NCI-H2196 (cell line): Measurements from ENCODE around the gene CYP1A2.
A peak's percentile ranks its signal among the peaks of the same experiment; 100 is the strongest.
"Not testable (repeated sequence)": the region's sequence is repeated elsewhere in the genome, so short reads cannot be mapped to it uniquely, and the experiment has no call there.

ENCODE experiments used
- DNase-seq: peaks from one replicate; lab custom pipeline; 2025; ENCODE audit not compliant: unreplicated experiment; lab: John Stamatoyannopoulos, UW

The CYP1A2 gene

GRCh38 chr15:74775894-74776293, 27.2 kb downstream of the CYP1A2 start:
- DNase-seq: no peak

DNA sequence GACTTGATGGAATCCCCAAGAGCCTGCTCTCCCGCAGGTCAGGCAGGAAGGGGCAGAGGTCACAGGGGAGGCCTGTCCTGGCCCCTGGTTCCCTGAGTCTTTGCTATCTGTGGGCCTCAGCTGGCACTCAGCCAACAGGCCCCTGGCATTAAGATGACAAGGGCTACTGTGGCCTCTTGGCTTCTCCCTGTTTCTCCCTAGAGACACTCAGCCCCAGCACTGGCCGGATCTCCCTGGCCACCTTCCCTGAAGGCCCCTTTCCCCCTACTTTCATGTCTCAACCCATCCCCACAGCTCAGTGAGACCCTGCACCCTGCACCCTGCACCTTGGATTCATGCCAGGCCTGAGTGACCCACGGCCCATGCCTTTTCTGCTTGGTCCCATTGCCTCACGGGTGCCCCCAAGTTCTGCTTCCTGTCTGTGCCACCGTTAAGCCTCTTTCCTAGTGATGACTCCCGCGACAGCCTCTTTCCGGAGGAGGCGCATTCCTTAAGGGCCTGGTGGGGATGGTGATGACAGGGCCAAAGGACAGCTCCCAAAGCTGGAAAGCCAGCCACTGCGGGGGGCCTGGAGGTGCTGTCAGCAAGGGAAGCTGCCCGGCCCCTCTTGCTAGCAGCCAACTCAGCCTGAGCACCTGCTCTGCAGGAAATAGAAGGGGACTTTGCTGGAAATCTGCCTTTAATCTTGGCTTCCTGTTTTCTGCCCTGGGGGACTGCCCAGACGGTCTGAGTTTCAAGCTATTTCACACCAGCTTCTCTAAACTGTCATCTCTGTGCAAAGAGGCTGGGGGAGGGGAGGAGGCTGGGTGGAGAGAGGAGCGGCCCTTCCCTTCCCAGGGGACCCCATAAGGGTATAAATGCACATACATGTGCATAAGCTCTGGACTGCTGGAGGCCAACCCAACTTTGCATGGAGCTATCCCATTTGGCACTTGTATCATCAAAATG, 28.4 kb downstream of the CYP1A2 start:
- DNase-seq: no peak

DNA sequence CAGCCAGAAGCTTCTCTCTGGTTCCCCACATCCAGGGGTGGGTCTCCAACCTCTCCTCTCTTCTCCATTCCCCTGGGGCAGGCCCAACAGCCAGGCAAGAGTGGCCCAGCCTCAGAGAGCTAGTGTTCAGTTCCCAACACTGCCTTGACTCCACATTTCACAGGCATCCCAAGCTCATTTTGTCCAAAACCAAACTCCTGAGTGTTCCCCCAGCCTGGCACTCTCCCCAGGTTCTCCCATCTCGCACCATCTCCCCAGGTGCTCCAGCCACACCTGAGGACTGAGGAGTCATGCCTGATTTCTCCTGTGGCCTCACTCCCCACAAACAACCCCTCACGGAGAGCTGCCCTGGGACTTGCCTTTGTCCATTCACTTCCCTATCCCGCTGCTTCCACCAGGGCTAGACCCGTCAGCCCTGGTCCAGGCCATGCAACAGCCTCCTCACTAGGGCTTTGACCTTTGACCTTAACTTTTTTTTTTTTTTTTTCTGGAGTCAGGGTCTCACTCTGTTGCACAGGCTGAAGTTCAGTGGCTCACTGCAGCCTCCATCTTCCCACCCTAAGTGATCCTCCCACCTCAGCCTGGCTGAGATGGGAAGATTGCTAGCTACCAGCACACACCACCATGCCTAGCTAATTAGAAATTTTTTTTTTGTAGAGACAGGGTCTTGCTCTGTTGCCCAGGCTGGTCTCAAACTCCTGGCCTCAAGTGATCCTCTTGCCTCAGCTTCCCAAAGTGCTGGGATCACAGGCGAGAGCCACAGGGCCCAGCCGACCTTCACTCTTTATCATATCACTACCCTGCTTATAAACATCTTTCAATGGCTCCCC, 29.3 kb downstream of the CYP1A2 start:
- no peak for DNase-seq

GRCh38 chr15:74778599-74778970, 29.9 kb downstream of the CYP1A2 start:
- DNase-seq: no peak

GRCh38 chr15:74779162-74779648, 30.6 kb downstream of the CYP1A2 start:
- no peak for DNase-seq

DNA sequence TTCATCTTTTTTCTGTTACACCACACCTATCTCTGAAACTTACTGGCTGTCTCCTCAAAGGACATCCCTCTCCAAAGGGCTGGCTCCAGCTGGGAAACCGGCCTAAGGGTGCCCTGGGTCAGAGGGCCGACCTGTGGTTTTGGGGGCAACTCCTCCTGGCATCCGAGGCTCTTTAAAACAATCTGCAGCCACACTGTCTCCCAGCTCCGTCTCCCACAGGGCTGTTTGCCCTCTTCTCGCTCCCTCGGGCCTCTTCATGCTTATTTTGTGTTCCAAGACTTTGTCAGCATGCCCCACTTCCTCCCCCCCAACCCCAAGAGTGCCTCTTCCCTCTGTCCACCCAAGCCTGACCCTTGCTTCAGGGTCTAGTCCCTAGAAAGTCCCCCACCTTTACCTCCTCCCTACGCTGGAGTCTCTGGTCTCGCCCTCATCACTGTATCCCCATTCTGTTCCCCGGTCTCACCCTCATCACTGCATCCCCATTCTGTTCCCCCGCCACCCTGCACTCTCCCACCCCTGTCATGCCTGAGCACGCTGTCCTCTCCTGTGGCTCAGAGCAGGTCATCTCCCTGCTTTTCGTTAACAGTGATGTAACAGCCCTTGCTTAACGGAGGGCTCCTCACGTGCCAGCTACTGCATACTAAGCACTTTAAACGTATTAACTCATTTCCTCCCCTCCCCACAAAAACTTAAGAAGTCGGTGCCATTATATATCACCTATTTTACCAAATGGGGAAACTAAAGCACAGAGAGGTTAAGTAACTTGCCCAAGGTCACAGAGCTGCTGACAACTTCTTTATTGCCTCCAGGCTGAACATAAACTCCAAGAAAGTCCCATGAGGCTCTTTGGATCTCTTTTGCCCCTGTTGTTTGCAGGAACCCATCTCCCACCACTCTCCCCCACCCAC, 32.1 kb downstream of the CYP1A2 start:
- DNase-seq: no peak

DNA sequence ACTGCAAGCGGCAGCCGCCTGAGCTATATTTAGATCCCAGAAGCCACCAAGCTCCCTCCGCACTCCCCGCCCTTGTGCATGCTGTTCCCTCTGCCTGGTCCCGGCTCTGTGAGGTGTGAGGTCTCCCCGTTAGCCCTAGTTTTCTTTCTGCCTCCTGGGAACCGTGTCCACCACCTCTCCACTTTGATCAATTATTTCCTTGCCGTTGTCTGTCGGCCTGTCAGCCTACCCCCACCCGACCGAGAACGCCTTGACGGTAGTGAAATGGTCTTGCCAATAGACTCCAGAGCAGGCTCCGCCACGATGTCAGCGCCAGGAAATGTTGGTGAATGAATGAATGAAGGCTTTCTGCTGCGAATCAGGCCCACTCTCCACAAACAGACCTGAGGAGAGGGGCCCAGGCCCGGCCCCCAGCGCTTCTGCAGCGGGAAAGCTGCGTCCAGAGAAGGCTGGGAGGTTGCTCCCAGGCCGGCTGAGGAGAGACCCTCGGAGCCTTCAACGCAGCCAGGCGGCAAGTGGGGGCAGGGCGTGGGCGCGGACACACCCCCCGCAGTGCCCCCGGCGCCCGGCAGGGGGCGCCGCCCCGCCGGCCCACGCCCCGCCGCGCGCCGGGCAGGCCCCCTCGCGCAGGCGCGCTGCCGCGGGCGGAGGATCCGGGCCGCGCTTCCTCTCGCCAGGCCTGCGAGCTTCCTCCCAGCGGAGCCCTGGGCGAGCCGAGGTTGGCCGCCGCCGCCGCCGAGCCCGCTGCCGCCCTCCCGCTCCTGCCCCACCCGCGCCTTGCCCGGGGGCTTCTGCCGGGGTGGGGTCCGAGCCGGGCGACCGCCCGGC, 33.0 kb downstream of the CYP1A2 start, which contains the start of gene CSK:
Gene CSK (plus strand): TSS at position 650 of the 828 bp plus-strand sequence. CDS start 16,218 bp downstream, outside the sequence.
- peak; percentile 62 for DNase-seq

DNA sequence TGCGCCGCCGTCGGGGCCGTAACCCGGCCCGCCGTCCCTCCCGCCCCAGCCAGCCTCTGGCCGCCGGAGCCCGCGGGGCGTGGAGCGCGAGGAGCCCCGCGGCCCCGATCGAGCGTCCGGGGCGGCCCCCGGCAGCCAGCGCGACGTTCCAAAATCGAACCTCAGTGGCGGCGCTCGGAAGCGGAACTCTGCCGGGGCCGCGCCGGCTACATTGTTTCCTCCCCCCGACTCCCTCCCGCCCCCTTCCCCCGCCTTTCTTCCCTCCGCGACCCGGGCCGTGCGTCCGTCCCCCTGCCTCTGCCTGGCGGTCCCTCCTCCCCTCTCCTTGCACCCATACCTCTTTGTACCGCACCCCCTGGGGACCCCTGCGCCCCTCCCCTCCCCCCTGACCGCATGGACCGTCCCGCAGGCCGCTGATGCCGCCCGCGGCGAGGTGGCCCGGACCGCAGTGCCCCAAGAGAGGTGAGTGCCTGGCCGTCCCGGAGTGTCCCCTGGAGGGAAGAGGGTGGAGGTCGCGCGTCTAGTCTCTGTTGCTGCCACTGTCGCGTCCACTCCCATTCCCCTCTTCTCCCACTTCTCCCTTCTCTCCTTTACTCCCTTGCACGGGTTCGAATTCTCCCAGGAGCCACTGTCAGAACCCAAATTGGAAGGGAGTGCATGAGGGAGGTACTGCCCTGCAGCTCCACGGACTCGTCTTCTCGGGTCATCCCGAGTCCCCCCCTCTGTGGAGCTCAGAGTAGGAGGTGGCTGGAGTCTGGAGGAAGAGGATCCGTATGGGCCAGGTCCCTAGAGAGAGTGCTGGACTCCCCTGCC, 33.8 kb downstream of the CYP1A2 start:
- DNase-seq: no peak

DNA sequence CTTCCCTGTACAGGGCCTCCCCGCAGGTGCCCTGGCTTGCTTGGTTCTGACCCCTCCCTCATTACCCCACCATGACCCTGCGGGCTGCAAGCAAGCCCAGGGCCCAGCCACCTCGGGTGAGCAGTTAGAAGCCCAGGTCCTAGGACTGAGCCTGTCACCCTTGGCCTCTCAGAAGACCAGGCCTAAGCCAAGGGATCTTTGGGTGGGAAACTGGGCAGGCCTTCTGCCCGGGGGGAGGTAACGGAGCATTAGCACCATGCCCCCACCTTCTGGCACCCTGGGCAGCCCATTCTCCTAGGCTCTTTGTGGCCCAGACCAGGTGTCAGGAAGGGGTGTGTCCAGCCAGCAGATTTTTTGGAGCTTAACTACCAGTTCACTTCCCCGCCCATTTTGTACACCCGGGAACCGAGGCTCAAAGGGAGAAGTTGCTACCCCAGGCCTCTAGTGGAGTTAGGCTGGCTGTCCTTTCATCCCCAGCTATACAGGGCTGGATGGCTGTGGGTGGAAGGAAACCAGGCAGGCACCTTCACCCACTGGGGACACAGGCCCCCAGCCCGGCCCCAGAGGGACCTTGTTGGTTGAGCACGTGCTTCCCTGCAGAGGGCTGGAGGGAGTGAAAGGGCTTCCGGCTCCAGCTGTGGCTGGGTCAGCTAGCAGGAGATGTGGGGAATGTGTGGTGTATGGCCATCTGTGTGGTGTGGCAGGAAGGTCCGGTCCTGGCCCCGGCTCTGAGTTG, 34.6 kb downstream of the CYP1A2 start:
- no peak for DNase-seq

- DNase-seq: no peak
Observed at GRCh38 chr15:74783808-74784175, 35.1 kb downstream of the CYP1A2 start.

DNA sequence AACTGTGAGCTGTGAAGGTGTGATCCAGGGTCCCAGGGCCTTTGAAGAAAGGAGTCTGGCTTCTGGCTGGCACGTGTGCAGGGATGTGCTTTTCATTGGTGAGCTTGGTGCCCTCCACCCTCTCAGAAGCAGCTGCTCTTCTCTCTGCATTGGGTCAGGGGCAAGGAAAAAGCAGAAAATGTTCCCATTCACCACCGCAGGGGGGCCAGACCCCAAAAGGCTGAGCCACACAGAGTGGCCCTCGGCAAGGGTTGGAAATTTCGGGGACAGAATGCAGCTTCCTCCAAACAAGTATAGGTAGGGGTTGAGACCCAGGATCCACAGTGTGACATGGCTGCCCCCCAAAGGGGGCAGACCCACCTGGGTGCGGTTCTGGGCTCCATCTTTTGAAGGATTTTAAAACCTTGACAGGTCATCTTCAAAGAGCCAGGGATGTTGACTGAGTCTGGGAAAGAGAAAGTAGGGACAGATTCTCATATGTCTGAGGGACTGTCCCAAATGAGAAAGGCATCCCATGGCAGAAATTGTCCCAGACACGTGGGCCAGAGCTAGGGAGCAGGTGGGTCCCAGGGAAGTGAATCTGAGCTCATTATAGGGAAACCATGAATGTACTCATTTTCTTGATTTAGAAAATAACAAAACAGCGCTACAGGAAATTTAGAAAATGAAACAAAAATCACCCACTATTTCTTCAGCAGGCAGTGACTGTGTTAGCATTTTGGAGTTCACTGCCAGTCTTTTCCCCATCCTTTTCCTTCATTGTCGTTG, 36.0 kb downstream of the CYP1A2 start:
- DNase-seq: no peak

- DNase-seq: no peak
Observed at GRCh38 chr15:74785194-74786032, 36.8 kb downstream of the CYP1A2 start.

DNA sequence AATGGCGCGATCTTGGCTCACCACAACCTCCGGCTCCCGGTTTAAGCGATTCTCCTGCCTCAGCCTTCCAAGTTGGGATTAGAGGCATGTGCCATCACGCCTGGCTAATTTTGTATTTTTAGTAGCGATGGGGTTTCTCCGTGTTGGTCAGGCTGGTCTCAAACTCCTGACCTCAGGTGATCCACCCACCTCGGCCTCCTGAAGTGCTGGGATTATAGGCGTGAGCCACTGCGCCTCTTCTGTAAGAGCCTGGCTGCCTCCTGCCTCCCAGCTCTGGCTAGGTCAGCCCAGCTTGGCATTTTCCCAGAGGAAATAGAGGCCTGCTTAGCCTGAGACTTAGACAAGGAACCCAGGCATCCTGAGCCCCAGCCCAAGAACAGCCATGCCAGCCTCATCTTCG, 37.4 kb downstream of the CYP1A2 start:
- DNase-seq: not testable (repeated sequence)

DNA sequence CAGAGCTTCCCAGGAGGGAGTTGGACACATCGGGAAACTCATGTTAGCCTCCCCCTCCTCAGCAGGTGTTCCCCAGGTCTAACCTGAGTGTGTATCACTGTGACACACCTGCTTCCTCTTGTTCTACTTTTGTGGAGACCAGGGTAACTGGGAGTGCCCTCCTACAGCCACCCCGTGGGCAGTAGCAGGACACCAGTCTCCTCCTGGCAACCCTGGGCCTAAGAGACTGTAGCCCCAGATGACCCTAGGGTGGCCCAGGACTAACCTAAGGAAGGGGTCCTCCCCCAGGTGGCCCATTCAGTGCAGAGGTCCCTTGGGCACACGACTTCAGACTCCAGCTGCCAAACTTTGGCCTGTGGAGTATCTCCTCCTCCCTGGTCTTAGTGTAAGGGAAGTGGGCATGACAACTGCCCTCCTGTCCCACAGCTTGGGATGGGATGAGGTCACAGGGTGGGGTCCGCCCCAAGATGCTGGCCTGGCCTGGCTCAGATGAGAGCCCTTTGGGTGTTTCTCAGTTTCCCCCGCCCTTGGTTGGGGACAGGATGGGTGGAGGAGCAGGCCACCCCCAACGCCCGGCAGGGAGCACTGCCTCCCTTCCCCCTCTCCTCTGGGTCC, 38.0 kb downstream of the CYP1A2 start:
- DNase-seq: no peak

- DNase-seq: no peak
Observed at GRCh38 chr15:74787251-74788041, 38.8 kb downstream of the CYP1A2 start.
